ENCODE data around the gene TLE7.

Gene TLE7

DNA sequence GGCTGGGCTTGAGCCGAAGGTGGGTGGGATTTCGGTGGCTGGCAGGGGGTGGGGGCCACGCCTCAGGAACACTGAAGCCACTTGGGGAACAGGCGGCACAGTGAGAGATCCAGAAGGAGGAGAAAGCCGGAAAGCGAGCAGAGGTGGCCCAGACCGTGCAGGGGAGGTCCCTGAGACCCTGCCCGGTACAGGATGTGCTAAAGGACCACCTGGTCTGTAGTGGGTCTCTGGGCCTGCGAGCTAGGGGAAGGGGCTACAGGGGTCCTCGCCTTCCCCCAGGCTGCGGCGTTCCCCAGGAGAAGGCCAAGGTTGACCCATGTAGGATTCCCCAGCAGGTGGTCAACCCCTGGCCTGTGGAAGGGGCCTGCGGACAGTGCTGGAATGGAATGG lies at the start of gene TLE7:
TSS of gene TLE7 (minus strand) at position 4 of the 390 bp plus-strand sequence. CDS start 8,730 bp downstream, outside the sequence.
- H3K27ac ChIP-seq: no peak within 1 kb of the TSS
- no peak for TF ChIP-seq ZFX (IDR thresholded peaks at IDR 0.05; ENCODE audit: borderline replicate concordance)
- TF ChIP-seq, protein P1, sequence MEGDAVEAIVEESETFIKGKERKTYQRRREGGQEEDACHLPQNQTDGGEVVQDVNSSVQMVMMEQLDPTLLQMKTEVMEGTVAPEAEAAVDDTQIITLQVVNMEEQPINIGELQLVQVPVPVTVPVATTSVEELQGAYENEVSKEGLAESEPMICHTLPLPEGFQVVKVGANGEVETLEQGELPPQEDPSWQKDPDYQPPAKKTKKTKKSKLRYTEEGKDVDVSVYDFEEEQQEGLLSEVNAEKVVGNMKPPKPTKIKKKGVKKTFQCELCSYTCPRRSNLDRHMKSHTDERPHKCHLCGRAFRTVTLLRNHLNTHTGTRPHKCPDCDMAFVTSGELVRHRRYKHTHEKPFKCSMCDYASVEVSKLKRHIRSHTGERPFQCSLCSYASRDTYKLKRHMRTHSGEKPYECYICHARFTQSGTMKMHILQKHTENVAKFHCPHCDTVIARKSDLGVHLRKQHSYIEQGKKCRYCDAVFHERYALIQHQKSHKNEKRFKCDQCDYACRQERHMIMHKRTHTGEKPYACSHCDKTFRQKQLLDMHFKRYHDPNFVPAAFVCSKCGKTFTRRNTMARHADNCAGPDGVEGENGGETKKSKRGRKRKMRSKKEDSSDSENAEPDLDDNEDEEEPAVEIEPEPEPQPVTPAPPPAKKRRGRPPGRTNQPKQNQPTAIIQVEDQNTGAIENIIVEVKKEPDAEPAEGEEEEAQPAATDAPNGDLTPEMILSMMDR (IDR thresholded peaks at IDR 0.05): no peak

DNA sequence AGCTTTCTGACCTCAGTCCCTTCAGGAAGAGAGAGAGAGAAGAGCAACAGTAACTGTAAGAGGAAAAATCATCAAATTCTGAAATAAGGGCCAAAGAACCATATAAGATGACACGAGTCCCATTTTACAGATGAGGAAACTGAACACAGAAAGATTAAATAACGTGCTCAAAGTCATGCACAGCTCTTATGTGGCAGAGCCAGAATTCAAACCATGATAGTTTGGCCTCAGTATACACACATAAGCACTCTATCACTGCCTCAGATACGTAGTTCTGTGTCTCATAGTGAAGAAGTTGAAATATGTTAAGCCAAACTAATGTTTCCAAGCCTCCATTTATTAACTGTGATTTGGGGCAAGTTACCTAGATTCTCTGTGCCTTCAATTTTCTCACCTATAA lies 49.2 kb upstream of the TLE7 start:
- H3K27ac ChIP-seq: no peak overlapping the region
- TF ChIP-seq, protein P1 (IDR thresholded peaks at IDR 0.05): no peak
- TF ChIP-seq ZFX (IDR thresholded peaks at IDR 0.05; ENCODE audit: borderline replicate concordance): no peak

DNA sequence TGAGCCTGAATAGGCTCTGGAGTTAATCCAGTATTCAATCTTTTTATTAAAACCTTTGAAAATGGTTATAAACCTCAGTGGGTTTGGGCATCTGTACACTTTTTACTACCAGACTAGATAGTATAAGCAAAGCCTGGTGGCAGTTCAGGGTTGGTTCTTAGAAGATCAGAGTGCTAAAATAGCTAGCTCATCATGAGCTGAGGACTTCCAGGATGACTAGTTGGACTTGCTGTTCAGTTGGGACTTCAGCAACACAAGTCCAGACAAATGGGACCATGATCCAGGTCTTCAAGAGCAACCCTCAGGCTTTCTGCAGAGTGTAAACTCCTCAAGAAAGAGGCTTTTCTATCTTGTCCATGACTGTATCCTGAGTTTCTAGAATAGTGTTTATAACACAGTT lies 48.5 kb upstream of the TLE7 start:
- H3K27ac ChIP-seq: no peak overlapping the region
- no peak for TF ChIP-seq ZFX (IDR thresholded peaks at IDR 0.05; ENCODE audit: borderline replicate concordance)
- TF ChIP-seq, protein P1 (IDR thresholded peaks at IDR 0.05): no peak

DNA sequence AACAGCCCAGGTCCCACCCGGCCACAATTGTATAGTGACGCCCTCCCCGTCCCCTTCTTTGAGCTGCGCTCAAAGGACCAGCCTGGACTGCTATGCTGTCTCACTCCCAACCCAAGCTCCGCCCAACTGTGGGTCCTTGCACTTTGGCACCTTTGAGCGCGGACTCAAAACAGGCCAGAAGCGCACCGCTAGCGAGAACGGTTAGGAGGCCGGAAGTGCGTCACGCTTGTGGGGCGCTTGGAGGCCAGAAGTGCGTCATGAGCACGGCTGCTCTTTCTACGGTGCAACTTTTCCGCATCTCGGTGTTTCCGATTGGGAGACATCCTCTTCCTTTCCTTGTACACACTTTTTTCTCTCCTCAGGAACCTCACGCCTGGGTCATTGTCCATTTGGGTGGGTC lies 47.3 kb upstream of the TLE7 start, which contains the start of gene ZNF19:
TSS of gene ZNF19 (minus strand) at position 203 of the 400 bp plus-strand sequence. CDS start 7,210 bp downstream, outside the sequence.
- no peak within 1 kb of the TSS for H3K27ac ChIP-seq
- TF ChIP-seq, protein P1 (IDR thresholded peaks at IDR 0.05): no peak
- TF ChIP-seq ZFX (IDR thresholded peaks at IDR 0.05; ENCODE audit: borderline replicate concordance): no peak

DNA sequence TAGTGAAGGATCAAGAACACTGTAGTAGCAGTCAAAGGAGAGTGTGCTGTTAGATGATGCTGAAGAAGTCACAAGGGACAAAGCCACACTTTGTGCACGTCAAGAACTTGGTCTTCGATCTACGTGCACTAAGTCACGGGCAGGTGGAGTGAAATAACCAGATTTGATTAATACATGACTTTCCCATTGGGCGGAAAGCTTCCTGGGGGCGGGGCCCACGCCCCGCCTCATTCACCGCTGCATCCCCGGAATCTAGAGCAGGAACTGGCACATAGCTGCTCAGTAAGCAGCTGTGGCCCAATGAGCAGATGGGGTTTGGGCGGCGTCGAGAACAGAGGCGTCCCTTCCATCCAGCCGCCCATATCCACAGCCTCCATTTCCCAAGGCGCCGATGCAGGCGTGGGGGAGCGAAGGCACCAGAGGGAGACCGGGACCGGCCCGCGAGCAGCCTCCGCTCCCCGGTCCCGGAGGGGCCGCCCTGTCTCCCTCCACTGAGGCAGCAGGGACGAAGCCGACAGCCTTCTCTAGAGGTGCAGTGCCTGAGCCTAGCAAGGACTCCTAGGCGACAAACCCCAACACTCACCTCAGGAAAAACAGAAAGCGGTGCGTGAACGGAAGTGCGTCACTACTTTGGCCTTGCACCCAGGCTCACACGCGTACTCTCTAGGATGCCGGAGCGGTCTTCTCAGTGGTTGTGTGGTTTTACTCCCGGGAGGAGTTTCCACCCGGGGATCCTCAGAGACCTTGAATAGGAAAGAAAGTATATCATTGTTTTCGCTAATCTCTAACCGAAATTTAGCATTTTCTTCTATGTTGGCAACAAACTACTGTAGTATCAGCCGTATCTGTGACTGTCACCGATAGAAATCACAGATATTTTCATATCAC lies 42.4 kb upstream of the TLE7 start:
- no peak for TF ChIP-seq ZFX (IDR thresholded peaks at IDR 0.05; ENCODE audit: borderline replicate concordance)
- TF ChIP-seq, protein P1 (IDR thresholded peaks at IDR 0.05): no peak
- H3K27ac ChIP-seq: peak overlapping the region; percentile 44; the same call in 1 of the 2 replicates

DNA sequence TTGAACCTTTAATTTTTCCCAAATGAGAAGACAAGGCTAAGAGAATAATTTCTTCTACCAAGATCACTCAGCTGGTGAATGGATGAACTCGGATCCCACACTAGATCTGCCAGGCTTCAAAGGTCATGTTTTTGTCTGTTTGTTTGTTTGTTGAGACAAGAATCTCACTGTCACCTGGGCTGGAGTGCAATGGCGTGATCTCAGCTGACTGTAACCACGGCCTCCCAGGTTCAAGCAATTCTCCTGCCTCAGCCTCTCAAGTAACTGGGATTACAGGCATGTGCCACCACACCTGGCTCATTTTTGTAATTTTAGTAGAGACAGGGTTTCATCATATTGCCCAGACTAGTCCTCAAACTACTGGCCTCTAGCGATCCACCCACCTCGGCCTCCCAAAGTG lies 40.7 kb upstream of the TLE7 start:
- no peak overlapping the region for H3K27ac ChIP-seq

More for the DNA sequence above, 40.7 kb upstream of the TLE7 start:
- TF ChIP-seq, protein P1 (IDR thresholded peaks at IDR 0.05): no peak
- no peak for TF ChIP-seq ZFX (IDR thresholded peaks at IDR 0.05; ENCODE audit: borderline replicate concordance)

All from 22Rv1 (cell line).